ENCODE results near the gene BEX3.
"Not testable (repeated sequence)": the region's sequence is repeated elsewhere in the genome, so short reads cannot be mapped to it uniquely, and the experiment has no call there.

BEX3 gene

GRCh38 chrX:103382877-103383276, 6.5 kb downstream of the BEX3 start:
- DNase-seq (ENCODE audit: low spot score), result no peak

- no peak for DNase-seq (ENCODE audit: low spot score)
Measured at GRCh38 chrX:103384672-103385071, 8.3 kb downstream of the BEX3 start.

DNA sequence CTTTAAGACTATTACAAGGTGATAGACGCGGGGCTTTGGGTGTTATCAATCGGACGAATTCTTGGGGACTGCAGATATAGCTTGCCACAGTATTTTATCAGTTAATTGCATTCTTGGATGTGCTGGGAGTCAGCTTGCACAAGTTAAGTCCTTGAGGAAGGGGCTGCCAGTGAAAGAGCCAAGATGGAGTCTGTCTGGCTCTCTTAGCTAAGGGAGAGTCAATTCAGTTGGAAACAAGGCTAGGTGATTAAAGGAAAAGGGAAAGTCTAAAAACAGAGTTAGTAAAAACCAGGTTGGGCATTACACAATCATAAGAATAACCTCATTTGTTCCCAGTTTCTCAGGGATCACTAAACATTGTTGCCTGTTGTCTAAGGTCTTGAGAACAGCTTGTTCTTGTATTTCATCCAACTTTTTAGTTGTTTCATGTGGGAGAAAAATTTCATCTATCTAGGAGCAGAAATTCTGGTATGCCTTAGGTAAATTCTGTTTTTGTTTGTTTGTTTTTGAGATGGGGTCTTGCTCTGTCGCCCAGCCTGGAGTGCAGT, 9.0 kb downstream of the BEX3 start:
- DNase-seq (ENCODE audit: low spot score), result not testable (repeated sequence)

DNA sequence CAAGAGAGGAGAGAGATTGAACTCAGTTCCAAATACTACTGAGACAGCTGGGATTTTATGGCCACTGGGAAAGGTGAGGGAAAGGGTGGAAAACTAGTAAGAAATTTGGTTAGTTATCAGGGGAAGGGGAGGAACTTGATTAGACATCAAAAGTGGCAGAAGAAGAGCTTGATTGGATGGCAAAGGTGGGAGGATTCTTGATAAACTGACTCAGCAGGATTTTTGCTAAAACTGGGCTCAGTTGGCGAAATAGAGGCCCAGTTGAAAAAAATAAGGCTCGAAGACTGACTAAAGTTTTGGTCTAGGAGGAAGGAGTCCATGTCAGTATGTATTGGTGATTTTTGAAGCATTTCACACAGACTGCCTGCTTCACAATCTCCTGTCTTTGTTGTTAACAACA, 10.0 kb downstream of the BEX3 start:
- no peak for DNase-seq (ENCODE audit: low spot score)

DNA sequence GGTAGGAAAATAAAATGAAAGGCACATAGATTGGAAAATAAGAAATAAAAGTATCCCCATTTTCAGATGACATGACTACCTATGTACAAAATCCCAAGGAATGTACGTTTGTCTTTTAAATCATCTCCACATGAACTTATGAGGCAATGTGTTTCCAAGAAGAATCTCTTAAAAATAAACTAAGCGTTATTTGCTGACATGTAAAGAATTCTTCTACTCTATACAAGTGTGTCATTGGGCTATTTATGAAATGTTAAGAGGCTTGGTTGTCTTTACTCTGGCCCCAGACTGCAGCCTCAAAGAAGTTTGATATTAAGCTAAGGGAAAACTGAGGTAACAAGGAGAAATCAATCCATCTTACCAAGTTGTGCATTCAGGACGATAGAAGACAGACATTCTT, 17.1 kb downstream of the BEX3 start:
- no peak for DNase-seq (ENCODE audit: low spot score)

DNA sequence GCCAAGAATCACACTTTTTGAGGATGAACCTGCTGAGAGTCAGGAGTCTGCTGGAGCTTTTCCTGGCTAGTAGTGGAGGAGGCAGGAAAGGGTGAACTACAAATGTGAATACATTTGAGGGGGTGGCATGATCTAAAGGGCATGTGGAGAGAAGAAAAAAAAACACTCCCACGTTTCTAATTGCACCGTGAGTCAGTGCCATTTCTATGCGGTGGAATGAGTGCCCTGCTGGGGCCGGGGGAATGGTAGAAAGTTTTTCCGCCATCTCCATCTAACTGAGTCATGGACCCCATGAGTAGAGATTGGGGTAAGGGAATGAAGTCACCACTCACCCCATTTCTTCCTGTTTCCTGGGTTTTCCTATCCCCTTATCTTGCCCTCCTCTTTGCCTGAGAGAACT, 19.8 kb downstream of the BEX3 start:
- DNase-seq (ENCODE audit: low spot score), result peak; percentile 11

DNA sequence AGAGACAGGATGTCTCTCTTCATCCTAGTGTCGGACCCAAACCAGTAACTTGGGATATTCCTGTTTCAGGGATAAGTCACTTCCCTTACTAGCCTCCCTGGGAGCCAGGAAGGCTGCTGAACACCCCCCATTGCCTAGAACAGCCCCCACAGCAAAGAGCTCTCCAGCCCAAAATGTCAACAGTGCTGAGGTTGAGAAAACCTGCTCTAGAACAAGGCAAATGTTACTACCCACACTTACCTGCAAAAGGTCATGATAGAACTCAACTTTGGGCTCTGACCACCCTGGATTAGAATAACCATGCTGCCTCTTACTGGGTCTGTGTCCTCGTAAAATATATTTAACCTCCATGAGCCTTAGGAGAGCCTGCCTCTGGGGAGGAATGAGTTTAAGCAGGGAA, 20.3 kb downstream of the BEX3 start:
- no peak for DNase-seq (ENCODE audit: low spot score)

DNA sequence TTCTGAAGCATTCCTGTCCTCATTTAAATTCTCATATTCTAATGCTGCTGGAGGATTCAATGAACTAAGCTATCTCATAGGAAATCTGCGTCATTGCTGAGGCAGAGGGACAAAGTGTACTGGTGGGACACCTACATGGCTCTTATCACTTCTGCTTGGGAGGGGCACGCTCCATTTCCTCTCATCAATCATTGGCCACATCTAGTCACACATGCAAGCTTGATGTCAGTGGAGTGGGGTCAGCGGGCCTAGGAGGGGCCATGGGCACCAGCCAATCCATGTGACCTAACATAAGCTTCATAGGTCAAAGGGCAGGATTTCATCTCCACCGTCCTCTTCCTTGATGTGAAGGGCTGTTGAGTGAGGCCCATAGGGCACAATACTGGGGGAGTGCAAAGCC, 21.4 kb downstream of the BEX3 start:
- DNase-seq (ENCODE audit: low spot score), result no peak

DNA sequence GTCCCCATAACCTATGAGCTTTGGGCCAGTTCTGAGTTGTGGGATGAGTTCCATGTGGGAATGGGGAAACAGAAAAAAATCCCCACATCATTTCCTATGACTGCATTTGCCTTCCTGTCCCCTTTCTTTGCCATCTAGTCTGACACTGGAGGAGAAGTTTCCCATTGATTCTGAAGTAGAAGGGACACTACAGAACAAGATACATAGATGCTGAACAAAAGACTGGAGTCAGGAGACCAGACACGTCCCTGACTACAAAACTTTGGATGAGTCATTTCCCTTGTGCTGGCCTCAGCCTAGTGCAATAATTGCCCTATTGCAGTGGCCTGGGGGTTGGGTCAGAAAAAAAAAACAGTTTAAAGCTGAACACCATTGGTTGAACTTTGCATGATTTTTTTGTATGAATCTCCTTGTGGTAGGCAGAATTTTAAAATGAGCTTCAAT, 22.1 kb downstream of the BEX3 start:
- peak; percentile 60 for DNase-seq (ENCODE audit: low spot score)

- no peak for DNase-seq (ENCODE audit: low spot score)
Measured at GRCh38 chrX:103399744-103400143, 23.4 kb downstream of the BEX3 start.

GRCh38 chrX:103400931-103401330, 24.6 kb downstream of the BEX3 start:
- DNase-seq (ENCODE audit: low spot score), result no peak

- peak; percentile 67 for DNase-seq (ENCODE audit: low spot score)
Measured at GRCh38 chrX:103404231-103405008, 28.1 kb downstream of the BEX3 start.

DNA sequence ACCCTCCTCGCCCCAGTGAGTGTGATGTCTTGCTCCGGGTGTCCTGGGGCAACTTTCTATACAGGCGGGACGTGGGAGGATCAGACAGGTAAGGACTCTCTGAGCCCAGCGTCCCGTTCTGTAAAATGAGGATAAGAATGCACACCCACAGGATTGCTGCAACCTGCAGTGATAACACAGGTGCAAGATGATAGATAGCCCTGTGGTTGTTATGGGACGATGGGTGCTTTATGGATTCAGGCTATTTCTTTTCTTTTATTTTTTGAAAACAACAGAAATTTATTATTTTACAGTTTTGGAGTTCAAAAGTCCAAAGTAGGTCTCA, 28.6 kb downstream of the BEX3 start:
- DNase-seq (ENCODE audit: low spot score), result no peak

DNA sequence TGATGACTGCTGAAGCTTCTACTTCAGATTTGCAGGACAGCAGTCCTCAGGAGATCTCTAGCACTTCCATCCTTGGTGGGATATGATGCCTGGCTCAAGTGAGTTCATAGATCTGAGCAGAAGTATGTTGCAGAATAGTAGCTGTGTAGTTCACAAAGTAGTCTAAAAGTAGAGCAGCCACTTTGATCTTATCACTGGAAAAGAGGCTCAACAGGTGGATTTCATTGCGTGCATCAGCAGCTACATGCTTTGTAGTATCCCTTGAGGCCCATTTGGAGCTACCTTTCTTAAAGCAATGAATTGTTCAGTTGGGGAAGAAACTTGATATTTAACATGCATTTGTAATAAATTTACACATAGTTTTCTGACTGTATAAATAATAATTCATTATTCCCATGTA, 29.9 kb downstream of the BEX3 start:
- DNase-seq (ENCODE audit: low spot score), result no peak

DNA sequence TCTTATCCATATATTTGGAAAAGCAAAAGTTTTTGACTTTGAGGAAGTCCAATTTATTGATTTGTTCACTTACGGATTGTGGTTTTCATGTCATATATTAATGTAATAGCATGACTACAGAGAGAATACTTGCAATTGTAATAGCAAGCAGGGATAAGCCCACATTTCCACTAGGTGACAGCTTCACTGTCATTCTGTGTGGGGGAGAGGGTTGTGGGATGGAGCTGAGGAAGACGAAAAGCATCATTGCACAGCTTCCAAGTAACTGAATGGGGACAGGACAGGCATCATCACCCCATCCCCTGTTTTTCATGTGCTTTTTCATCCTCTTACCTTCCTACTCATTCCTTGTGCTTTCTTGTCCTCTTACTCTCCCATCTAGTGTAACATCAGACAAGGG, 31.4 kb downstream of the BEX3 start:
- DNase-seq (ENCODE audit: low spot score), result no peak

- DNase-seq (ENCODE audit: low spot score), result not testable (repeated sequence)
Measured at GRCh38 chrX:103411721-103412120, 35.4 kb downstream of the BEX3 start.

GRCh38 chrX:103413705-103414387, 37.5 kb downstream of the BEX3 start:
- no peak for DNase-seq (ENCODE audit: low spot score)

GRCh38 chrX:103414561-103414960, 38.2 kb downstream of the BEX3 start:
- DNase-seq (ENCODE audit: low spot score), result no peak

DNA sequence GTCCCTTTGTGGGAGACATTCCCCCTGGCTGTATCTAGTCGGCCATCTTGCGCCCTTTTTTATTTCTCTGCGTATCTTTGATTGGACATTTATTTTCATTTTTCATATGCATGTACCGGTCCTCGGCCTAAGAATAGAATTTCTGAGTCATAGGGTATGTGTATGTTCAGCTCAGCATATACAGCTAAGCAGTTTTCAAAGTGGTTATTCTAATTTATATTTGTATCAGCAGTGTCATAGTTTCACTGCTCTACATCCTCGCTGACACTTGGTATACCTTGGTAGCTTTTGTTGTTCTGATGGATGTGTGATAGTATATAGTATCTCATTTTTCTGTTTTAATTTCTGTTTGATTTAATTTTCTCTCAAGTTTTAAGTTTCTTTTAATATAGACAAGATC, 38.7 kb downstream of the BEX3 start:
- DNase-seq (ENCODE audit: low spot score), result no peak

DNA sequence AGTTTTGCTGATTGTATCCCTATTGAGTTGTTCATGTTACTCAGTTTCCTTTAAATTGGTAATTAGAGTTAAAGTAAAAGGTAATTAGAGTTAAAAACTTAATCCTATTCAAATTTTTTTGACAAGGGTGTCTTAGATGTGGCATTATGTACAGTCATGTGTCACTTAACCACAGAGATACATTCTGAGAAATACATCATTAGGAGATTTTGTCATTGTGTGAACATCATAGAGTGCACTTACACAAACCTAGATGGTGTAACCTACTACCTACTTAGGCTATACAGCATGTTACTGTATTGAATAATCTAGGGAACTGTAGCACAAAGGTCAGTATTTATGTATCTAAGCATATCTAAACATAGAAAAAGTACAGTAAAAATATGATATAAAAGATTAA, 39.2 kb downstream of the BEX3 start:
- no peak for DNase-seq (ENCODE audit: low spot score)

DNA sequence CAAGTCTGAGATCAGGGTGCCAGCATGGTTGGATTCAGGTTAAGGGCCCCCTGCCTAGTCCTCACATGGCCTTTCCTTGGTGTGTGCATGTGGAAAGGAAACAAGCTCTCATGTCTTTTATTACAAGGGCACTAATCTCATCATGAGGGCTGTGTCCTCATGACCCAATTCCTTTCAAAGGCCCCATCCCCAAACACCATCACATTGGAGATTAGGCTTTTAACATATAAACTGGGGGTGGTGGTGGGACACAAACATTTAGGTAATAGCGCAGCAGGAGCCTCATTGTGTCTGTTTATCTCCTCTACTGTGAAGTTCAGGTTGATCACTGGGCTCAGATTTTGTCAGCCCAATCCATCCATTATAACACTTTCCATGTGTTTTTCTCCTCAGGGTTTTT, 41.0 kb downstream of the BEX3 start:
- no peak for DNase-seq (ENCODE audit: low spot score)

DNA sequence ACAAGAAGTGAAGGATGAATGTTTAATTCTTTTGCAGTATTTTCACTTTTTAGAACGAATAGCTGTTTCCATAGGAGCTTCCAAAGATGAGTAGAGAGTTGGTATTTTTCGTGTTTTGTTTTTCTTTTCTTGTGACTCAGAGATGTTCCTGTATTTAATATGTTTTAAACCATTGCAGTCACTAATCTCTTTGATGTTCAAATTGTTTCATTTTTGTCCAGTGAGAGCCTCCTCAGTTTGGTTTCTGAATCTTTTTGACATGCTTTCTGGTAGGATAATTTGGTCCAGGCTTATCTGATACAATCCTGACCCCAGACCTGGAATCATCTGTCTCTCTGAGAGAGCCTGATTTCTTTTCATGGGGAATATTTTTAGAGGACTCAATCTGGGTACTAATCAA, 41.6 kb downstream of the BEX3 start:
- peak; percentile 5 for DNase-seq (ENCODE audit: low spot score)

- no peak for DNase-seq (ENCODE audit: low spot score)
Measured at GRCh38 chrX:103418811-103419340, 42.5 kb downstream of the BEX3 start.

Measured in GM03348 (cell line).